MCF 10A (cell line): ENCODE data around the gene THOC6. TPM values are rescaled to one million over a fixed set of nuclear protein-coding genes. Genes with fewer than 3 reads are reported as not detected.
"Not testable (repeated sequence)": the region's sequence is repeated elsewhere in the genome, so short reads cannot be mapped to it uniquely, and the experiment has no call there.

Source experiments
- BruUV-seq: library from RNA; stranded (reverse); fragments of 400-500 nt; replicated peaks from 2 replicates; lab custom pipeline; 2021; lab: Mats Ljungman, UMichigan
- CTCF ChIA-PET: fragments of 300-600 bp; sonication (Branson Sonifier 250); formaldehyde crosslinking; extraction: SDS; loops from one replicate; lab custom pipeline; 2021; ENCODE audit warnings: antibody characterized with exemption, inconsistent platforms; lab: Yijun Ruan, JAX
- POLR2A ChIA-PET: fragments of 300-600, 350-650 bp; sonication (Branson Sonifier 250); formaldehyde crosslinking; extraction: SDS; loops from one replicate; lab custom pipeline; 2020; ENCODE audit warnings: antibody characterized with exemption, inconsistent platforms; lab: Yijun Ruan, JAX
- DNase-seq: peaks from one replicate; pipeline ENCODE4 v3.0.0-alpha.2; 2018; ENCODE audit not compliant: unreplicated experiment
- H3K27ac Mint-ChIP-seq: one replicate; pipeline ENCODE4 v1.8.0; 2022; ENCODE audit warnings: mild to moderate bottlenecking, low read depth, mixed read lengths; ENCODE audit not compliant: unreplicated experiment
- H3K27me3 Mint-ChIP-seq: one replicate; pipeline ENCODE4 v1.8.0; 2022; ENCODE audit warnings: mixed read lengths; ENCODE audit not compliant: insufficient read depth, unreplicated experiment
- H3K36me3 Mint-ChIP-seq: one replicate; pipeline ENCODE4 v1.8.0; 2022; ENCODE audit warnings: mild to moderate bottlenecking, moderate library complexity, mixed read lengths; ENCODE audit not compliant: insufficient read depth, unreplicated experiment
- H3K4me1 Mint-ChIP-seq: one replicate; pipeline ENCODE4 v1.8.0; 2022; ENCODE audit warnings: mixed read lengths; ENCODE audit not compliant: insufficient read depth, unreplicated experiment
- H3K4me3 Mint-ChIP-seq: one replicate; pipeline ENCODE4 v1.8.0; 2022; ENCODE audit warnings: mild to moderate bottlenecking, moderate library complexity, mixed read lengths; ENCODE audit not compliant: unreplicated experiment
- H3K9me3 Mint-ChIP-seq: one replicate; pipeline ENCODE4 v1.8.0; 2022; ENCODE audit warnings: mixed read lengths; ENCODE audit not compliant: unreplicated experiment
- CTCF ChIP-seq: fragments of 200-600 bp; IDR thresholded peaks from one replicate; pipeline ENCODE4 v1.8.0; 2022; ENCODE audit warnings: antibody characterized with exemption, mild to moderate bottlenecking; ENCODE audit not compliant: unreplicated experiment
- intact Hi-C: fragments of 100-400 bp; cut with micrococcal nuclease; formaldehyde crosslinking; loops from 2 replicates; pipeline ENCODE4 v1.14.1; 2022
- total RNA-seq: library from RNA; stranded (reverse); gene quantifications from 2 replicates; pipeline ENCODE4 v1.2.3, GENCODE V29; 2022

THOC6 gene
- total RNA-seq, 1 experiment from 2014 or later, result 53.1 TPM

- POLR2A ChIA-PET, result interaction anchor here (0.7 kb wide), 1 partner anchor 11 kb away, joined by 3 read pairs; no protein-coding TSS in a partner anchor
- H3K4me3 Mint-ChIP-seq, BruUV-seq, CTCF ChIA-PET, H3K4me1 Mint-ChIP-seq, H3K27ac Mint-ChIP-seq, H3K9me3 Mint-ChIP-seq, intact Hi-C loops, DNase-seq, H3K36me3 Mint-ChIP-seq: not testable (repeated sequence)
- H3K27me3 Mint-ChIP-seq, result peaks cover 31% of the 10 kb centered on the region
These were observed 29.5 kb downstream of the THOC6 start for GRCh38 chr16:3053330-3053710.

GRCh38 chr16:3054965-3055733 lies 31.3 kb downstream of the THOC6 start:
- intact Hi-C loops, result no loop called here
- Mint-ChIP-seq H3K27me3 (peaks cover 22% of the 10 kb centered on the region), H3K4me3 (no peak overlapping the region), H3K9me3 (no peaks in the 10 kb centered on the region), H3K36me3 (no peaks in the 10 kb centered on the region), H3K27ac (no peak overlapping the region), H3K4me1 (no peaks in the 10 kb centered on the region)
- BruUV-seq, result no TSS peak
- ChIA-PET POLR2A (interaction anchor here (0.8 kb wide), 1 partner anchor 68 kb away, joined by 3 read pairs; no protein-coding TSS in a partner anchor), CTCF (interaction anchor here (0.6 to 1.0 kb wide), 2 partner anchors 24 to 117 kb away, joined by 3 to 5 read pairs; no protein-coding TSS in a partner anchor)
- TF ChIP-seq CTCF, result no peak
- DNase-seq, result no peak

GRCh38 chr16:3055734-3056115 lies 31.9 kb downstream of the THOC6 start:
- POLR2A ChIA-PET, result interaction anchor here (0.8 kb wide), 1 partner anchor 67 kb away, joined by 3 read pairs; no protein-coding TSS in a partner anchor
- intact Hi-C loops, BruUV-seq, H3K9me3 Mint-ChIP-seq, H3K4me3 Mint-ChIP-seq, H3K27ac Mint-ChIP-seq, DNase-seq, H3K4me1 Mint-ChIP-seq, H3K36me3 Mint-ChIP-seq: not testable (repeated sequence)
- CTCF ChIA-PET, result interaction anchor here (0.6 to 1.0 kb wide), 3 partner anchors 24 to 116 kb away, joined by 3 to 5 read pairs (median 3); no protein-coding TSS in a partner anchor
- peaks cover 16% of the 10 kb centered on the region for H3K27me3 Mint-ChIP-seq

- Mint-ChIP-seq H3K9me3 (no peaks in the 10 kb centered on the region), H3K27me3 (peaks cover 11% of the 10 kb centered on the region), H3K36me3 (no peaks in the 10 kb centered on the region), H3K4me1 (no peaks in the 10 kb centered on the region), H3K4me3 (no peak overlapping the region), H3K27ac (no peak overlapping the region)
- no peak for TF ChIP-seq CTCF
- CTCF ChIA-PET, result interaction anchor here (0.6 to 2.5 kb wide), 6 partner anchors 9 to 115 kb away, joined by 3 to 11 read pairs (median 3); no protein-coding TSS in a partner anchor
- intact Hi-C loops, result no loop called here
- no peak for DNase-seq
- POLR2A ChIA-PET, result interaction anchor here (0.7 kb wide), 1 partner anchor 78 kb away, joined by 3 read pairs; no protein-coding TSS in a partner anchor
- no TSS peak for BruUV-seq
These were observed 32.7 kb downstream of the THOC6 start for GRCh38 chr16:3056336-3057180.
